Activated naive CD8-positive, alpha-beta T cell treated with anti-CD3 and anti-CD28 coated beads for 36 hours (primary cell): ENCODE data around the gene RAI1. TPM values are rescaled to one million over a fixed set of nuclear protein-coding genes. Genes with fewer than 3 reads are reported as not detected.

ENCODE experiments used
- DNase-seq: peaks from one replicate; pipeline ENCODE4 v3.0.0; 2021
- H3K27ac Mint-ChIP-seq: one replicate; pipeline ENCODE4 v1.8.0; 2022; ENCODE audit warnings: mild to moderate bottlenecking, moderate library complexity, mixed read lengths
- H3K27me3 Mint-ChIP-seq: one replicate; pipeline ENCODE4 v1.8.0; 2022; ENCODE audit warnings: mild to moderate bottlenecking, mixed read lengths
- H3K36me3 Mint-ChIP-seq: one replicate; pipeline ENCODE4 v1.8.0; 2021; ENCODE audit warnings: mild to moderate bottlenecking, mixed read lengths
- H3K4me1 Mint-ChIP-seq: one replicate; pipeline ENCODE4 v1.8.0; 2021; ENCODE audit warnings: mixed read lengths
- H3K4me3 Mint-ChIP-seq: one replicate; pipeline ENCODE4 v1.8.0; 2022; ENCODE audit warnings: mild to moderate bottlenecking, moderate library complexity, mixed read lengths
- H3K9me3 Mint-ChIP-seq: one replicate; pipeline ENCODE4 v1.8.0; 2022; ENCODE audit warnings: mixed read lengths
- total RNA-seq, 2 experiments: library from RNA; stranded (reverse); gene quantifications; one replicate each; pipeline ENCODE4 v1.2.3, GENCODE V29; 2021

RAI1 gene
- total RNA-seq, 2 experiments from 2014 or later: 19.6 to 21.1 TPM

GRCh38 chr17:17650959-17651358, 30.3 kb upstream of the RAI1 start:
- Mint-ChIP-seq H3K36me3 (peaks cover 5% of the 10 kb centered on the region), H3K9me3 (peaks cover 9% of the 10 kb centered on the region), H3K27ac (no peak overlapping the region), H3K4me1 (no peaks in the 10 kb centered on the region), H3K4me3 (no peak overlapping the region), H3K27me3 (no peaks in the 10 kb centered on the region)
- DNase-seq: no peak

- no peaks in the 10 kb centered on the region for H3K27me3 Mint-ChIP-seq
- peaks cover 5% of the 10 kb centered on the region for H3K36me3 Mint-ChIP-seq
- peaks cover 17% of the 10 kb centered on the region for H3K9me3 Mint-ChIP-seq
- no peak for DNase-seq
- no peaks in the 10 kb centered on the region for H3K4me1 Mint-ChIP-seq
- H3K4me3 Mint-ChIP-seq: no peak overlapping the region
- no peak overlapping the region for H3K27ac Mint-ChIP-seq
These were observed 27.9 kb upstream of the RAI1 start for GRCh38 chr17:17653343-17653742.

- Mint-ChIP-seq H3K36me3 (no peaks in the 10 kb centered on the region), H3K27ac (no peak overlapping the region), H3K27me3 (no peaks in the 10 kb centered on the region), H3K4me3 (no peak overlapping the region), H3K9me3 (peaks cover 15% of the 10 kb centered on the region), H3K4me1 (peaks cover 9% of the 10 kb centered on the region)
- DNase-seq: no peak
These were observed 21.9 kb upstream of the RAI1 start for GRCh38 chr17:17659340-17659739.

GRCh38 chr17:17661134-17661533, 20.1 kb upstream of the RAI1 start:
- no peak overlapping the region for H3K27ac Mint-ChIP-seq
- H3K27me3 Mint-ChIP-seq: no peaks in the 10 kb centered on the region
- H3K4me1 Mint-ChIP-seq: peaks cover 9% of the 10 kb centered on the region
- H3K36me3 Mint-ChIP-seq: no peaks in the 10 kb centered on the region
- H3K9me3 Mint-ChIP-seq: peaks cover 12% of the 10 kb centered on the region
- no peak for DNase-seq
- no peak overlapping the region for H3K4me3 Mint-ChIP-seq

- Mint-ChIP-seq H3K27me3 (no peaks in the 10 kb centered on the region), H3K9me3 (peaks cover 12% of the 10 kb centered on the region), H3K4me1 (peaks cover 9% of the 10 kb centered on the region), H3K36me3 (no peaks in the 10 kb centered on the region), H3K4me3 (no peak overlapping the region), H3K27ac (no peak overlapping the region)
- DNase-seq: no peak
These were observed 19.3 kb upstream of the RAI1 start for GRCh38 chr17:17661834-17662385.

GRCh38 chr17:17663160-17664063, 17.8 kb upstream of the RAI1 start:
- DNase-seq: peak; percentile 85
- peaks cover 4% of the 10 kb centered on the region for H3K9me3 Mint-ChIP-seq
- H3K27me3 Mint-ChIP-seq: no peaks in the 10 kb centered on the region
- H3K4me1 Mint-ChIP-seq: peaks cover 9% of the 10 kb centered on the region
- H3K27ac Mint-ChIP-seq: no peak overlapping the region
- H3K4me3 Mint-ChIP-seq: no peak overlapping the region
- H3K36me3 Mint-ChIP-seq: no peaks in the 10 kb centered on the region

GRCh38 chr17:17664064-17664452, 17.2 kb upstream of the RAI1 start:
- no peak overlapping the region for H3K4me3 Mint-ChIP-seq
- no peaks in the 10 kb centered on the region for H3K36me3 Mint-ChIP-seq
- H3K27ac Mint-ChIP-seq: no peak overlapping the region
- DNase-seq: no peak
- peaks cover 4% of the 10 kb centered on the region for H3K9me3 Mint-ChIP-seq
- no peaks in the 10 kb centered on the region for H3K27me3 Mint-ChIP-seq
- H3K4me1 Mint-ChIP-seq: peaks cover 9% of the 10 kb centered on the region

- no peak for DNase-seq
- Mint-ChIP-seq H3K27me3 (no peaks in the 10 kb centered on the region), H3K36me3 (no peaks in the 10 kb centered on the region), H3K27ac (no peak overlapping the region), H3K9me3 (no peaks in the 10 kb centered on the region), H3K4me1 (peaks cover 9% of the 10 kb centered on the region), H3K4me3 (no peak overlapping the region)
These were observed 16.0 kb upstream of the RAI1 start for GRCh38 chr17:17665255-17665654.

GRCh38 chr17:17666111-17666714, 15.0 kb upstream of the RAI1 start:
- Mint-ChIP-seq H3K4me1 (peaks cover 9% of the 10 kb centered on the region), H3K4me3 (no peak overlapping the region), H3K36me3 (no peaks in the 10 kb centered on the region), H3K9me3 (no peaks in the 10 kb centered on the region), H3K27ac (no peak overlapping the region), H3K27me3 (no peaks in the 10 kb centered on the region)
- no peak for DNase-seq

- Mint-ChIP-seq H3K9me3 (no peaks in the 10 kb centered on the region), H3K27me3 (no peaks in the 10 kb centered on the region), H3K36me3 (no peaks in the 10 kb centered on the region), H3K27ac (no peak overlapping the region), H3K4me1 (peaks cover 11% of the 10 kb centered on the region), H3K4me3 (no peak overlapping the region)
- DNase-seq: no peak
These were observed 14.0 kb upstream of the RAI1 start for GRCh38 chr17:17667231-17667630.

- Mint-ChIP-seq H3K9me3 (no peaks in the 10 kb centered on the region), H3K27me3 (no peaks in the 10 kb centered on the region)
- no peak for DNase-seq
These were observed 13.3 kb upstream of the RAI1 start for GRCh38 chr17:17667947-17668346.

GRCh38 chr17:17668358-17668757, 12.9 kb upstream of the RAI1 start:
- DNase-seq: no peak
- no peak overlapping the region for H3K27ac Mint-ChIP-seq
- no peak overlapping the region for H3K4me3 Mint-ChIP-seq
- H3K27me3 Mint-ChIP-seq: no peaks in the 10 kb centered on the region
- peaks cover 14% of the 10 kb centered on the region for H3K4me1 Mint-ChIP-seq
- no peaks in the 10 kb centered on the region for H3K36me3 Mint-ChIP-seq
- H3K9me3 Mint-ChIP-seq: no peaks in the 10 kb centered on the region

More at GRCh38 chr17:17667947-17668346, 13.3 kb upstream of the RAI1 start:
- Mint-ChIP-seq H3K4me3 (no peak overlapping the region), H3K4me1 (peaks cover 18% of the 10 kb centered on the region), H3K27ac (no peak overlapping the region), H3K36me3 (no peaks in the 10 kb centered on the region)

- H3K27me3 Mint-ChIP-seq: no peaks in the 10 kb centered on the region
- H3K4me3 Mint-ChIP-seq: no peak overlapping the region
- no peak overlapping the region for H3K27ac Mint-ChIP-seq
- H3K36me3 Mint-ChIP-seq: no peaks in the 10 kb centered on the region
- no peaks in the 10 kb centered on the region for H3K9me3 Mint-ChIP-seq
- no peak for DNase-seq
- peaks cover 8% of the 10 kb centered on the region for H3K4me1 Mint-ChIP-seq
These were observed 12.3 kb upstream of the RAI1 start for GRCh38 chr17:17668775-17669579.

GRCh38 chr17:17669580-17670235, 11.6 kb upstream of the RAI1 start:
- Mint-ChIP-seq H3K27ac (no peak overlapping the region), H3K36me3 (no peaks in the 10 kb centered on the region), H3K4me3 (no peak overlapping the region), H3K9me3 (no peaks in the 10 kb centered on the region), H3K27me3 (no peaks in the 10 kb centered on the region), H3K4me1 (peaks cover 8% of the 10 kb centered on the region)
- no peak for DNase-seq
